HepG2 (cell line): ENCODE data around the gene GRAMD2A. TPM values are rescaled to one million over a fixed set of nuclear protein-coding genes. Genes with fewer than 3 reads are reported as not detected.

Experiments used
- BCL3 ChIP-seq: sonication (generic); formaldehyde crosslinking; IDR thresholded peaks from 2 replicates; pipeline ENCODE4 v1.5.1; 2020; ENCODE audit warnings: mild to moderate bottlenecking, missing genetic modification reagents, moderate library complexity
- CBFB ChIP-seq: sonication (generic); formaldehyde crosslinking; IDR thresholded peaks from 2 replicates; pipeline ENCODE4 v1.4.0; 2020; ENCODE audit warnings: missing genetic modification reagents
- HDAC2 ChIP-seq: sonication (generic); formaldehyde crosslinking; IDR thresholded peaks from 2 replicates; pipeline ENCODE4 v1.4.0; 2020; ENCODE audit warnings: missing genetic modification reagents
- KDM4B ChIP-seq: sonication (generic); formaldehyde crosslinking; IDR thresholded peaks from 2 replicates; pipeline ENCODE4 v1.4.0; 2020; ENCODE audit warnings: missing genetic modification reagents
- KMT2B ChIP-seq: IDR thresholded peaks from 2 replicates; pipeline ENCODE4 v1.6.1; 2016; ENCODE audit warnings: missing genetic modification reagents, missing compliant biosample characterization
- NFYB ChIP-seq: sonication (generic); formaldehyde crosslinking; IDR thresholded peaks from 2 replicates; pipeline ENCODE4 v1.4.0; 2020; ENCODE audit warnings: missing genetic modification reagents
- POGZ ChIP-seq: sonication (generic); formaldehyde crosslinking; IDR thresholded peaks from 2 replicates; pipeline ENCODE4 v1.4.0; 2020; ENCODE audit warnings: mild to moderate bottlenecking, missing genetic modification reagents
- RAD21 ChIP-seq: fragments of 450-650 bp; formaldehyde crosslinking; IDR thresholded peaks from 2 replicates; pipeline ENCODE4 v1.5.0; 2020; ENCODE audit warnings: mild to moderate bottlenecking
- REST ChIP-seq, 2 experiments: IDR thresholded peaks; 2 replicates each; pipeline ENCODE4 v1.6.1; 2011 to 2012; ENCODE audit warnings: low read length in 2 of 2, borderline replicate concordance in 1 of 2, low read depth in 1 of 2, mild to moderate bottlenecking in 1 of 2, moderate library complexity in 1 of 2
- SETDB1 ChIP-seq: sonication (generic); formaldehyde crosslinking; IDR thresholded peaks from 2 replicates; pipeline ENCODE4 v1.5.1; 2020; ENCODE audit warnings: missing genetic modification reagents, mild to moderate bottlenecking, borderline replicate concordance
- SMAD3 ChIP-seq: sonication (generic); formaldehyde crosslinking; IDR thresholded peaks from 2 replicates; pipeline ENCODE4 v1.4.0; 2020; ENCODE audit warnings: missing genetic modification reagents
- U2AF2 ChIP-seq: fragments of 200-400 bp; formaldehyde crosslinking; IDR thresholded peaks from 2 replicates; pipeline ENCODE4 v1.6.1; 2017; ENCODE audit warnings: low read depth, mild to moderate bottlenecking, low read length
- ZFP41 ChIP-seq: sonication (generic); formaldehyde crosslinking; IDR thresholded peaks from 2 replicates; pipeline ENCODE4 v1.4.0; 2020; ENCODE audit warnings: mild to moderate bottlenecking, missing genetic modification reagents, borderline replicate concordance
- ZNF704 ChIP-seq: sonication (generic); formaldehyde crosslinking; IDR thresholded peaks from 2 replicates; pipeline ENCODE4 v1.8.1; 2023; ENCODE audit warnings: mild to moderate bottlenecking, inconsistent platforms, moderate library complexity, missing genetic modification reagents, borderline replicate concordance
- ZNF710 ChIP-seq: sonication (generic); formaldehyde crosslinking; IDR thresholded peaks from 2 replicates; pipeline ENCODE4 v1.5.0; 2020; ENCODE audit warnings: mild to moderate bottlenecking, missing genetic modification reagents, borderline replicate concordance
- ZNF749 ChIP-seq: sonication (generic); formaldehyde crosslinking; IDR thresholded peaks from 2 replicates; pipeline ENCODE4 v1.8.0; 2022; ENCODE audit warnings: mild to moderate bottlenecking, missing genetic modification reagents, moderate library complexity, borderline replicate concordance
- ZSCAN5A ChIP-seq: sonication (generic); formaldehyde crosslinking; IDR thresholded peaks from 2 replicates; pipeline ENCODE4 v1.8.0; 2022; ENCODE audit warnings: mild to moderate bottlenecking, missing genetic modification reagents, borderline replicate concordance
- polyA plus RNA-seq, 8 experiments: library from polyadenylated mRNA; depleted of rRNA in 3 of 8; stranded (reverse) in 7 of 8; unstranded in 1 of 8; fragments of >200 nt; fragmentation: Illumina TruSeq in 4 of 8; extraction: Trizol in 4 of 8; gene quantifications; 2 replicates each; pipeline versions ENCODE4 v1.2.1 to v1.2.3, GENCODE V29; 2011 to 2016; ENCODE audit warnings: low read depth in 4 of 8, missing spikeins in 1 of 8, mixed read lengths in 1 of 8; ENCODE audit not compliant: insufficient read depth in 1 of 8
- total RNA-seq, 5 experiments: library from RNA; depleted of rRNA; stranded (reverse); fragments of >200 nt; fragmentation: Illumina TruSeq; extraction: Trizol; gene quantifications; 2 replicates each; pipeline ENCODE4 v1.2.3, GENCODE V29; 2016; ENCODE audit warnings: low read depth in 1 of 5

Gene GRAMD2A
- total and polyA plus RNA-seq, 2 of the 13 experiments (the other 11 are each of a cell fraction or from before 2014, with no cell fraction given), result 0.04 TPM; not detected in 1

- TF ChIP-seq REST (IDR thresholded peaks at IDR 0.05; ENCODE audit: borderline replicate concordance in 1 of 2, low read depth in 1 of 2, low read length in 2 of 2), result peak in 1 of 2 experiments; percentile 78; a peak in 2 of 4 replicates
- peak; percentile 24; the same call in 1 of the 2 replicates for TF ChIP-seq ZNF749 (CRISPR knock-in tag)
- peak; percentile 27; the same call in 1 of the 2 replicates for TF ChIP-seq HDAC2
- TF ChIP-seq KMT2B (CRISPR knock-in tag), result no peak
- 0 out of 2 replicates have a peak, but pooled peaks have one; percentile 33 for TF ChIP-seq KDM4B (CRISPR knock-in tag)
- no peak for TF ChIP-seq ZFP41 (CRISPR knock-in tag)
- no peak for TF ChIP-seq SETDB1
- TF ChIP-seq CBFB, result peak; percentile 61; the same call in 1 of the 2 replicates
- TF ChIP-seq RAD21 (CRISPR knock-in tag), result peak; percentile 30; the same call in 1 of the 2 replicates
- TF ChIP-seq BCL3 (CRISPR knock-in tag), result peak; percentile 89; the same call in 1 of the 2 replicates
- peak; percentile 19; the same call in 1 of the 2 replicates for TF ChIP-seq SMAD3
- TF ChIP-seq NFYB (CRISPR knock-in tag), result peak; percentile 89
- TF ChIP-seq ZSCAN5A, result 0 out of 2 replicates have a peak, but pooled peaks have one; percentile 21
- TF ChIP-seq ZNF710, result 0 out of 2 replicates have a peak, but pooled peaks have one; percentile 38
- TF ChIP-seq ZNF704 (CRISPR knock-in tag), result no peak; the same call in 1 of the 2 replicates
- 0 out of 2 replicates have a peak, but pooled peaks have one; percentile 11 for TF ChIP-seq U2AF2
- peak; percentile 88 for TF ChIP-seq POGZ (CRISPR knock-in tag)
Observed at GRCh38 chr15:72231066-72231832, 33.7 kb upstream of the GRAMD2A start, which contains the start of gene PKM (continued).
